K562 (cell line): ENCODE data around the gene CBX2. TPM values are rescaled to one million over a fixed set of nuclear protein-coding genes. Genes with fewer than 3 reads are reported as not detected.
A peak's percentile ranks its signal among the peaks of the same experiment; 100 is the strongest.

Source experiments
- E2F6 ChIP-seq, 2 experiments: IDR thresholded peaks; 2 replicates each; pipeline ENCODE4 v1.6.1; 2011; ENCODE audit warnings: borderline replicate concordance in 1 of 2, control low read depth in 1 of 2, low read depth in 1 of 2, low read length in 1 of 2, mild to moderate bottlenecking in 1 of 2, mixed read lengths in 1 of 2, moderate library complexity in 1 of 2; ENCODE audit not compliant: insufficient read depth in 1 of 2, insufficient read length in 1 of 2, poor library complexity in 1 of 2, severe bottlenecking in 1 of 2; ENCODE audit errors: extremely low read depth in 1 of 2
- KAT8 ChIP-seq: fragments of 450-650 bp; IDR thresholded peaks from 2 replicates; pipeline ENCODE4 v1.6.1; 2016; ENCODE audit warnings: low read depth, mild to moderate bottlenecking
- MBD1 ChIP-seq: fragments of 250-450 bp; sonication (Bioruptor Pico); IDR thresholded peaks from 2 replicates; pipeline ENCODE4 v1.8.0; 2022; ENCODE audit warnings: inconsistent platforms
- PCBP1 ChIP-seq: fragments of 200-400 bp; formaldehyde crosslinking; IDR thresholded peaks from 2 replicates; pipeline ENCODE4 v1.6.1; 2018; ENCODE audit warnings: mild to moderate bottlenecking, low read depth, low read length; ENCODE audit not compliant: poor library complexity, severe bottlenecking
- RBFOX2 ChIP-seq: fragments of 200-400 bp; formaldehyde crosslinking; IDR thresholded peaks from 2 replicates; pipeline ENCODE4 v1.6.1; 2017; ENCODE audit warnings: low read depth, mild to moderate bottlenecking, low read length, moderate library complexity
- polyA plus RNA-seq, 8 experiments: library from polyadenylated mRNA; depleted of rRNA in 4 of 8; stranded (reverse) in 5 of 8; unstranded in 3 of 8; fragments of >200 nt; fragmentation: Nextera tagmentation in 2 of 8; fragmentation: Illumina TruSeq in 1 of 8; extraction: Ambion mirVana in 2 of 8; extraction: Trizol in 1 of 8; gene quantifications; 2 replicates each; pipeline versions ENCODE4 v1.2.1 to v1.2.3, GENCODE V29; 2011 to 2014; ENCODE audit warnings: inconsistent platforms in 1 of 8, missing spikeins in 1 of 8
- total RNA-seq, 7 experiments: library from RNA; depleted of rRNA in 6 of 7; stranded (reverse); fragments of >200 nt in 6 of 7; fragmentation: Illumina TruSeq in 2 of 7; extraction: Trizol in 2 of 7; gene quantifications; 2 replicates each; pipeline versions ENCODE4 v1.2.1 to v1.2.3, GENCODE V29; 2011 to 2021; ENCODE audit warnings: low replicate concordance in 1 of 7
- TF ChIP-seq, protein P1 (sequence below): sonication (generic); formaldehyde crosslinking; IDR thresholded peaks from 2 replicates; pipeline ENCODE4 v1.8.1; 2023; ENCODE audit warnings: mild to moderate bottlenecking, missing genetic modification reagents

CBX2 gene
- total and polyA plus RNA-seq, 9 of the 15 experiments (the other 6 are each of a cell fraction or from before 2014, with no cell fraction given) = 0.66 to 26.9 (median 13.9) TPM

DNA sequence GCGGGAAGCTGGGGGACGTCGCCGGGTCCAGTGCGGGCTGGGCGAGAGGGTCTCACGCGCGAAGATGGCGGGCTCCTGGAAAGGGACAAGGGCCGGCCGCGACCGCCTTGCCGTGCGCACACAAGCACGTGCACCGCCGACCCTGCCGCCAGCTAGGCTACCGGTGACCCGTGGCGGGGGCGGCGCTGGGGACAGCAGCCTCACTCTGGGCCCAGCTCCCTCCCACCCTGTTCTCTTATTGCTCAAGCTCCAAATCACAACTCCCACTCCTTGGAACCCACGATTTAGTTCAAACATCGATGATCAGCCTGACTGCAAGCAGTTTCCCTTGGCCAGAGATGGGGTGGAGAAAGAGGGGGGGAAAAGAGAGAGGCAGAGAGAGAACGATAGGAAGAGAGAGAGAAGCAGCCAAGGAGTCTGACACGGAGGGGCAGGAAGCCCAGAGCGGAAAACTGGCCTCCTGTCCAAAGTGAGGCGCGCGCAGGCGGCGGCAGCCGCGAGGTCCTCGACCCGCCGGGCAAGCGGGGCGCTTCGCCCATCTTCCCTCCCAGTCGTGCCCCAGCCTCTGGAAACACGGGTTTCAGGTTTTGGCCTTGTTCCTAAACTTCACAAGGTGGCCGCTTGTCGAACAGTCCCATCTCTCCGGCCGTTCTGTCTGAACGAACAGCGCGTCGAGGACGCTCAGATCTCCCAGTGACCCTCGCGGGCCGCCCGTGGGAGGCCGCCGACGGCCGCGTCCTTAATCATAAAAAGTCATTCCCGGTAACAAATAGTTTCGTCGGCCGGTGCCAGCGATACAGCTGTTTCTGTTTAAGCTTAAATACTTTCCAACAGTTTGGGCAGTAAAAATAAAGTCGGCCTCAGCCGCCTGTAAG, 20.6 kb downstream of the CBX2 start (continued):
- TF ChIP-seq E2F6 (IDR thresholded peaks at IDR 0.05; ENCODE audit: borderline replicate concordance in 1 of 2, extremely low read depth in 1 of 2, insufficient read depth in 1 of 2, insufficient read length in 1 of 2, low read depth in 1 of 2, low read length in 1 of 2, poor library complexity in 1 of 2, severe bottlenecking in 1 of 2) (peak in 1 of 2 experiments; percentile 59), PCBP1 (peak; percentile 30), KAT8 (no peak), RBFOX2 (peak; percentile 42), MBD1 (CRISPR knock-in tag) (peak; percentile 91)
- TF ChIP-seq, protein P1, sequence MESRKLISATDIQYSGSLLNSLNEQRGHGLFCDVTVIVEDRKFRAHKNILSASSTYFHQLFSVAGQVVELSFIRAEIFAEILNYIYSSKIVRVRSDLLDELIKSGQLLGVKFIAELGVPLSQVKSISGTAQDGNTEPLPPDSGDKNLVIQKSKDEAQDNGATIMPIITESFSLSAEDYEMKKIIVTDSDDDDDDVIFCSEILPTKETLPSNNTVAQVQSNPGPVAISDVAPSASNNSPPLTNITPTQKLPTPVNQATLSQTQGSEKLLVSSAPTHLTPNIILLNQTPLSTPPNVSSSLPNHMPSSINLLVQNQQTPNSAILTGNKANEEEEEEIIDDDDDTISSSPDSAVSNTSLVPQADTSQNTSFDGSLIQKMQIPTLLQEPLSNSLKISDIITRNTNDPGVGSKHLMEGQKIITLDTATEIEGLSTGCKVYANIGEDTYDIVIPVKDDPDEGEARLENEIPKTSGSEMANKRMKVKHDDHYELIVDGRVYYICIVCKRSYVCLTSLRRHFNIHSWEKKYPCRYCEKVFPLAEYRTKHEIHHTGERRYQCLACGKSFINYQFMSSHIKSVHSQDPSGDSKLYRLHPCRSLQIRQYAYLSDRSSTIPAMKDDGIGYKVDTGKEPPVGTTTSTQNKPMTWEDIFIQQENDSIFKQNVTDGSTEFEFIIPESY (CRISPR knock-in tag) = peak; percentile 91
